Left forelimb (tissue), 1 donor: ENCODE data around the gene SEMA6C.

ENCODE experiments used
- DNase-seq: peaks from one replicate; pipeline ENCODE4 v3.0.0-alpha.2; 2018; ENCODE audit warnings: low spot score

SEMA6C gene

GRCh38 chr1:151159373-151159772 is 12.9 kb upstream of the SEMA6C start:
- DNase-seq: no peak

DNA sequence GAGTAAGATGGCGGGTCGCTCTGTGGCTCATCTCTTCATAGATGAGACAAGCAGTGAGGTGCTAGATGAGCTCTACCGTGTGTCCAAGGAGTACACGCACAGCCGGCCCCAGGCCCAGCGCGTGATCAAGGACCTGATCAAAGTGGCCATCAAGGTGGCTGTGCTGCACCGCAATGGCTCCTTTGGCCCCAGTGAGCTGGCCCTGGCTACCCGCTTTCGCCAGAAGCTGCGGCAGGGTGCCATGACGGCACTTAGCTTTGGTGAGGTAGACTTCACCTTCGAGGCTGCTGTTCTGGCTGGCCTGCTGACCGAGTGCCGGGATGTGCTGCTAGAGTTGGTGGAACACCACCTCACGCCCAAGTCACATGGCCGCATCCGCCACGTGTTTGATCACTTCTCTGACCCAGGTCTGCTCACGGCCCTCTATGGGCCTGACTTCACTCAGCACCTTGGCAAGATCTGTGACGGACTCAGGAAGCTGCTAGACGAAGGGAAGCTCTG is 12.4 kb upstream of the SEMA6C start:
- DNase-seq: no peak

GRCh38 chr1:151158326-151158725 is 11.9 kb upstream of the SEMA6C start:
- no peak for DNase-seq

DNA sequence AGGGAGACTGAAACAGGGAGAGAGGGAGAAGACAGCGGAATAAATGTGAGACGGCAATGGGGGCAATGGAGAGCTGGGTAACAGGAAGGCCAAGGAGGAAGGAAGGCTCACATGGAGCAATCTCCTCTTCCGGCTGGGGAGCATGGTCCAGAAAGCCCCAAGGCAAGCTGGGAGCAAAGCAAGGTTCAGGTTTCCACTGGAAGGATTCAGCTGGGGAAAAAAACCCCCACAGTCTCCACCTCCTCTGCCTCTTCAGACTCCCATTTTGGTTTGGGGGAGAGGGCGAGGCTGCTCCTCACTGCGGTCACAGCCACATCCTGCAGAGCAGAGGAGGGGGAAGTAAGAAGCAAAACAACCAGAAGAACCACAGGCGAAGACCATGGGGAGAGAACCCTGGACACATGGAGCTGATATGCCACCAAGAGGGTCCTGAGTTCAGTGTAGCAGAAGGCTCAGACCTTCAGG is 10.7 kb upstream of the SEMA6C start:
- DNase-seq: no peak

GRCh38 chr1:151156515-151156819 is 10.0 kb upstream of the SEMA6C start, which contains the start of gene TNFAIP8L2:
Gene TNFAIP8L2, plus strand, starts transcription at chr1:151156649. Its CDS starts 2,049 bp downstream, at chr1:151158698.
- DNase-seq: no peak

GRCh38 chr1:151147665-151148064 is 1.2 kb upstream of the SEMA6C start:
- DNase-seq: peak; percentile 18

GRCh38 chr1:151147132-151147503 is 687 bp upstream of the SEMA6C start:
- DNase-seq: no peak

- DNase-seq: no peak
Measured at GRCh38 chr1:151146072-151146411, 389 bp downstream of the SEMA6C start.

- DNase-seq: no peak
Measured at GRCh38 chr1:151145304-151146071, 943 bp downstream of the SEMA6C start.

DNA sequence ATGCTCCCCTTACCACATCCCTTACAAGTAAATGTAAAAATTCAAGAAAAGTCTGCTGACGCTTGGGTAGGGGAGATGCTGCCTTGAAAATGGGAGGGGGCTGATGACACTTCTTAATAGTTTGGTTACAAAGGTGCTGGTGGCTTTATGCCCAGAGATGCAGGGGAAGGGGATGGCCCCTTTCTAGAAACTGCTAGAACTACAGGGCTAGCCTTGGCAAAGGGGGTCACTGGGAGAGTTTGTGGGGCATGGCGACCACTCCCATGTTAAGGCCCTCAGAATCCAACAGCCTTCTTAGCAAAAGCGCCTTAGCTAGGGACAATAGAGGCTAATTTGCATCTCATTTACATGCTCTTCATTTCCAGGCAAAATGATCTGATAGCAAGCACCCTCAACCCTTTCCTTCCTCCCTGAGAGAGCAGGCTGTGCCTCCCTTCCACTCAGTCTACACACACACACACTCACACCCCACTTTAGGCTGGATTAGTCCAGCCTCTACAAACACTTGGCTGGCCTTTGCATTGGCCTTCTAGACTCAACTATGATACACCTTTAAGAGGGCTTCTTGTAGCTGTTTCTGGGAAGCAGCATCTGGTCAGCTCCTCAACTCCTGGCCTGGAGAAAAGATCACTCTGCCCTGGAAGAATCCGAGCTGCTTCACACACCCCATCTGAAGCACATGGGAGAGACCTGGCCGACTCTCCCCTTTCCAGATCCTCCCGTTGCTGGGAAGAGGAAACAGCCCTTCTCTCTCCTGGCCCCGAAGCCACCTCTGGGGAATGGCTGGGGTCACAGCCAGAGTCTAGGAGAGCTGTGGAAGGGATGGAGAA is 1.7 kb downstream of the SEMA6C start:
- no peak for DNase-seq

GRCh38 chr1:151143986-151144385 is 2.4 kb downstream of the SEMA6C start:
- no peak for DNase-seq

GRCh38 chr1:151143057-151143435 is 3.4 kb downstream of the SEMA6C start:
- DNase-seq: no peak

DNA sequence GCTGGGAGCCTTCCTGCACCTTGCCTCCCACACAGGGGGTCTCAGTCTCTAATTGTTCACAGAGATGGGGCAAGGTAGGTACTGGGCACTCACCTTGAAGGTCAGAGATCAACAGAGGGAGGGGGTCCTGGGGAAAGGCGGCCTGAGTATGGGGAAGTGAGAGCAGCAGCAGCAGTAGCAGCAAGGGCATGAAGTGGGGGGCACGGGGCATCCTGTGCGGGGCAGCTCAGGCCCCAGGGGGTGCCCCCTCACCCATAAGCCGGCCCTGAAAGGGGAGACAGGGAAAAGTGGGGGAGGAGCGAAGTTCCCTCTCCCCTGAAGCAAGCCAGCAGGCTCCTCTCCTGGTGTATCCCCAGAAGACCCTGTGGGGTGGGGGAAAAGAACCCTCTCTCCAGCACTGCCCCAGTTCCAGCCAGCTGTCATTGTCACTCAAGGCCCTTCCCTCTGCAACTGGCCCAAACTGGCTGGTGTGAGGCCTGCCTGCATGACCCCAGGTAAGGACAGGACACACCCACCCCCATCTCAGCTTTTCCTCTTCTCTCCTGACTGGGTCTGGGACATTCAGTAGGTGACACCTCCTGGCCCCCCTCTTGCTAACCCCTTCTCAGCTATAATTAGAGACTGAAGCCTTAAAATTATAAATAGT is 3.9 kb downstream of the SEMA6C start:
- no peak for DNase-seq

DNA sequence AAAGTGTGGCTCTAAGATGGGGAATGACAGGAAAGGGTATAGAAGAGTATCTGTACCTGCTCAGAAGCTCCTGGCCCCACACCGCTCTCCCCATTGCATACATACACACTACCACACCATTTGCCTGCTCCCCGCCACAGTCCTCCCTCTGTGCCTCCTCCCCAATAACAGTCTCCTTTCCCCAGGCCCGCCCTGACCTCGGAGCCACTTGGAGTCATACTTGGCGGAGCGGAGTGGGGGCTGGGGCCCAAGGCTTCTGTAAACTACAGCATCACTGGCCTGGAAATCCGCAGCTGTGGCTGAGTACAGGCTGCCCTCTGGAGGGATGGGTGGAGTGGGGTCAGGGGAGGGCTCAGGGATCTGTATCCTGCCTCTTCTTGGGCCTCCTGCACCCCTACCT is 8.6 kb downstream of the SEMA6C start:
- DNase-seq: no peak

DNA sequence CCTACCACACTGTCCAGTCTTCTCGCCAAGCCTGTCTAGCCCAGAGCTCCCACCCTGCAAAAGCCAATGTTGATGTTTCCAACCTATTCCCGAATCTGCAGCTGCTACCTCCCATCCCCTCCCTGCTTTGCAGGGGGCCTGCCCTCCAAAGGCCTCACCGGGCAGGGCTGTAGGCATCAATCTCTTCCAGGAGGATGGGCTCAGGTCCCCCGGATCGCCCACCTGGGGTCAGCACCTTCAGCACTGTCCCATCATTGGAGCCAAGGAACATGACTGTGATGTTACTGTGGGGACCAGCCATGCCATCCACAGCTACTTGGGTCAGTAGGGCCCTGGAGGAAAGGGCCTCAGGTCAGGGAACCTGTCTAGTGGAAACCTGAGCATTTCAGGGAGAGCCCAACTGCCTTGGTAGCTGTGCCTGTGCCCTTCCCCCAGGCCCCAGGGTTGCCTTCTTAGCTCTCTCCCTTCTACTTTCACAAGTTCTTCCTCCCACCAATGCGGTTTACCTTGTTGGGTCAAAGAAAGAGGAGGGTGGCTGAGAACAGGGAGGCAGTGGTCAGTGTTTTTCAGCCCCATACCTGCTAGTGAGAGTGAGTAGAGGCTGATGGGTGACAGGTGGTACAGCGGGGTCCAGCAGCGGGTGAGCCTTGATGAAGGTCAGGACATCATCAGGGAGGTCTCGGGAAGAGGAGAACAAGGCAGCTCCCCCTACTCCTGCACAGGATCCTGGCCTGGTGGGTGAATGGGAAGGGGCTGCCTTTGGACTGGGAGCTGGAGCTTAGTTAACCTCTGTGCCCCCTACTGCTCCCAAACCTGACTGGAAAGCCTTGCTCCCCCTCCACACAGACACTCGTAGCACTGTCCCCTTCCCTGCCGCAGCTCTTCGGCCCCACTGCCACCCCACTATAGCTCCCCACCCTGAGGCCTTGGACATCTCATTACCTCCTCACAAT is 10.7 kb downstream of the SEMA6C start:
- DNase-seq: no peak

DNA sequence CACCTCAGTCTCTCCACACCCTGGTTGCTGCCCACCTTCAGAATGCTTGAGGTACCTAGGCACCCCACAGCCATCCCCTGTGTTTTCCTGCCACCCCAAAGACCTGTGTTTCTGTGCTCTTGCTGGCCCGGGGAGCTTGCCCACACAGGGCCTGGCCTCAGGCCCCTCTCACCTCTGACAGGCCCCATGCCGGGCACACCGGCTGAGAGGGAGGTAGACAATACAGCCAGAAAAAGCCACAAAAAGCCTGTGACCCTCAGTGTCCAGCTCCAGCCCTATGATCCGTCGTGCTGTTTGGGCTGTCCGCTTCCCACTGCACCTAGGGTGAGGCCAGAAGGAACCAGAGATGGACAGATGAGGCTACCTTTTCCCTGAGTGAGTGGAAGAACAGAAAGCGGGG is 11.4 kb downstream of the SEMA6C start:
- DNase-seq: no peak

DNA sequence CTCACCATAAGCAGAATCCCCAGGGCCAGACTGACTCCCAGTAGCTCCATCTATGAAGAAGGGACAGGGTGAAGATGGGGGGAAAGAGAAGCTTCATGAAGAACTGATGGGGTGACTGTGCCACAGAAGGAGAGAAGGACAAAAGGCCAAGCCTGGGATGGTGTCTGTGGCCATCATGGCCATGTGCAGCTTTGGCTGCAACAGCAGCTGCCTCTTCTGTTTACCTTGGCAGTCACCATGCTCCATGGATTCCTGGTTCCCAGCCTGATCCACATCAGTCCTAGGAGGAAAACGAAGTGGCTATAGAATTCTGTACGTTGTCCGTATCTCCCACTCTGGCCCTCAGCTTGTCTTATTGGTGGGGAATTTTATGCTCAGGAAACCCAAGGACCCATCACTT is 12.0 kb downstream of the SEMA6C start:
- no peak for DNase-seq

- no peak for DNase-seq
Measured at GRCh38 chr1:151133018-151133806, 13.2 kb downstream of the SEMA6C start.

DNA sequence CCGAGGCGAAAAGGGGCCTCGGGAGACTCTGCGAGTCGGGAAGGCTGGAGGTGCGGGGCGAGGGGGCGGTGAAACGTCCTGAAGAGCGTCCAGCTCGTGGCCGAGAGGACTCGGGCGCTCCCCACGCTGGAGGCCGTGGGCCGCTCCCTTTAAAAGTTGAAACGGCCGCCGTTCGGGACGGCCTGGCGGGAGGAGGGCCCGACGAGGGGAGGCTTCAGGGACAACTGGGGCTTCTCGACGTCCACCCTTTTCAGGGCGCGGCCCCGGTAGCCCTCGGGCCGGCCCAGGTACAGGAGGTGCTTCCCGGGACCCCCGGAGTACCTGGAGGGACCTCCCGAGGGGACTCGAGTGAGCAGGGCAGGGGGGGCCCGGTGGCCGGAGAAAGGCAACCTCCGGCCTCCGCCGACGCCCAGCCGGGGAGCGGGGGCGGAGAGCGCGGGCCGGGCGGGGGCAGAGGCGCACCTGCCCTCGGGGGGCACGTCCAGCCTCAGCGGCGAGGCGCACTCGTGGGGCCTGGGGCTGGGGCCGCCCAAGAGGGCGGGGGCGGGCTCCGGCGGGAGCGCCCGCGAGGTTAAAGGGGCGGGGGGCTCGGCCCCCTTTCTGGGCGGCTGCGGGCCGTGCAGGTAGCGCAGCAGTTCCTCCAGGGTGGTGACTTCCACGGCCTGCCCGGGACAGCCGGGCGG is 14.0 kb downstream of the SEMA6C start:
- no peak for DNase-seq

- no peak for DNase-seq
Measured at GRCh38 chr1:151131701-151132334, 14.6 kb downstream of the SEMA6C start.
